Left kidney (tissue), 2 donors: Measurements from ENCODE around the gene TCEA2. TPM values are rescaled to one million over a fixed set of nuclear protein-coding genes. Genes with fewer than 3 reads are reported as not detected.
A peak's percentile ranks its signal among the peaks of the same experiment; 100 is the strongest.
"Not testable (repeated sequence)": the region's sequence is repeated elsewhere in the genome, so short reads cannot be mapped to it uniquely, and the experiment has no call there.

Experiments used
- DNase-seq: peaks from one replicate; pipeline ENCODE4 v3.0.0-alpha.2; 2013
- polyA plus RNA-seq: library from polyadenylated mRNA; unstranded; fragments of 120-200 nt; gene quantifications from one replicate; pipeline ENCODE4 v1.2.1, GENCODE V29; 2013; ENCODE audit not compliant: insufficient read length

Gene TCEA2
- polyA plus RNA-seq, 1 donor, result 74.7 TPM

DNA sequence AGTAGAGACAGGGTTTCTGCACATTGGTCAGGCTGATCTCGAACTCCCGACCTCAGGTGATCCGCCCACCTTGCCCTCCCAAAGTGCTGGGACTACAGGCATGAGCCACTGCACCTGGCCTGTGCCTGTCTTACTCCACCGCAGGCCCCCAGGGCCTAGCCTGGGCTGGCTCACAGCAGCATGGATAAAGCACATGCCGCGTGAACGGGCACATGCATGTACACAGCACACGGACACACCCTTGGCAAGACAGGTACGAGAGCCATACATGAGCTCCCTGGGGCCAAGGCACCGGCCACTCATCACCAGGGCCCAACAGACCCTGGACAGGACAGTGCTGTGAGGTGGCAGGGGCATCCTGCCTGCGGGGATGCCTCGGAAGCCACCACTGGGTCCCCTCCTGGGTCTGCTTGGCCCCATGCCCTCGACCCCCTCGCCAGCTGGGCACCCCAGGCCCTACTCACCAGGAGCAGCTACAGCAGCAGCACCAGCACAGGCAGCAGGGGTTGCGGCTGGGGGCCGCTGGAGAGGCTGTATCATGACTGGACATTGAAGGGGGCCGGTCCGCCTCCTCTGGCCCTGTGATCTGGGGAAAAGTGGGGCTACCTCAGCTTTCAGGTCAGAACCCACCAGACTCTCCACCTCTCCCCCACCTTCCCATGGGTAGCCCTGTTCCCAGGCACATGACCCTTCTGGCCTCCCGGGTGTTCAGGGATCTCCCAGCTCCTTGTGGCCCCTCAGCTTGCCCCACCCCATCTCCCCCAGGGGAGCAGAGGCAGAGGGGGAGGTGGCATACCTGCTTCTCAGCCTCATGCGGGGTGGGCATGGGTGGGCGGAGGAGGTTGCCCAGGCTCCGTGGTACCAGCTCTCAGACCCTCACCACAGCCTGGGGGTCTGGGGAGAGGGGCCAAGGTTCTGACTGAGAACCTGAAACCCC is 13.3 kb downstream of the TCEA2 start:
- DNase-seq, result no peak

DNA sequence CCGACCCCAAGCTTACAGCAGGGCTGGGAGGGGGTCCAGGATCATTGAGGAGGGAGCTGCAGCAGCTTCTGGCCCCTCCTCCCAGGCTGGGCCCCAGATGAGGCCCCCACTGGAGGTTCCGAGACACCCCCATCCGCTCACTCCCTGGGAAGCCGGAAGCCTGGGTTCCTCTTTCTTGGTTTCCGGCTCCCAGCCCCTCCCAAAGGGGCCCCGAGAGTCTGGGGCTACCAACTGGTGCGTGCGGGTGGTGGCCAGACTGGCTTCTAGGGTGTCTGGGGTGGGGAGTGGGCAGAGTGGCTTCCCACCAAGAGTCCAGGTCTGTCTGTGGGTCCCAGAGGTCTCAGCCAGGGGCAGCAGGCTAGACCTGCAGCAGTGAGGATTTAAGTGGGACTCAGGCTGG is 14.1 kb downstream of the TCEA2 start:
- DNase-seq, result no peak

DNA sequence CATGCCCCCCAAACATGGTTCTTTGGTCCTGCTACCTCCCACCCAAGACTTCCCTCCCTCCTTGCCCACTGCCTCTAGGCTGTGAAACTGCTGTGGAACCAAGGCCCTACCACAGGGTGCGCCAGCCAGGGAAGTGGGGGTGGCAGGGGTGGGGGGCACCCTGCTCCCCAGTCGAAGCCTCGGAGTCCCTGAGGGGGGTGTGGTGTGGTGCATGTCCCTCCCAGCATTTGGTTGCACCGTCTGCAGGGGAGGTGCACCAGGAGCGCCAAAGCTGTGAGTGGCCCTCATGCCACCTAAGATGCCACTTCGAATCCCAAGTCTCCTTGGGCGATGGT is 14.5 kb downstream of the TCEA2 start:
- no peak for DNase-seq

DNA sequence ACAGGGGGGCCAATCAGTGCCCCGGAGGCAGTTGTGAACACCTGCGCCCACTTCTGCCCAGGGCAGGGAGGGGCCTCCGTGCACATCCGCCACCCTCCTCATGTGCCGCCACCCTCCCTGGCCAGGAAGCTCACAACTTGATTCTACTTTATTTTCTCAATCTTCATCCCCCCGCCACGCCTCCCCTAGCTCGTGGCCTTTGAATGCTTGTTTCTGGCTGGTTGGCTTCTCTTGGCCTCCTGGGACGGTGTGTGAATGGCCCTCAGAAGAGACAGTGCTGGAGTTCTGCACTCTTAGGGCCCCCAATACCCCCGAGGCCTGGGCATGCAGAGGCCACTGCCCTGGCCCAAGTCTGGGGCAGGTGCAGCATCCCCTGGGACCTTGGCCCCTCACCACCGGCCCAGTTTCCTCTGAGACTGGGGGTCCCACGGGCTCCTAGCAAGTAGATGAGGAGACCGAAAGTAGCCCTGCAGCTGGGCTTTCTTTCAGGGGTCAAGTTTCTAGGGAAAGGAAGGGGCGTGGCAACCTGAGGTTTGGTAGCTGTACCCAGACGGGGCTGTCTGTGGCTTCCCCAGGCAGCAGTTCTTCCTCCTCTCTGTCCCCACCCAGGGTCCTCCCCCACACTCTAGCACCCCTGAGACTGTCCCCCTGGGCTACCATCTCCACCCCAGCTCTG is 15.0 kb downstream of the TCEA2 start:
- no peak for DNase-seq

DNA sequence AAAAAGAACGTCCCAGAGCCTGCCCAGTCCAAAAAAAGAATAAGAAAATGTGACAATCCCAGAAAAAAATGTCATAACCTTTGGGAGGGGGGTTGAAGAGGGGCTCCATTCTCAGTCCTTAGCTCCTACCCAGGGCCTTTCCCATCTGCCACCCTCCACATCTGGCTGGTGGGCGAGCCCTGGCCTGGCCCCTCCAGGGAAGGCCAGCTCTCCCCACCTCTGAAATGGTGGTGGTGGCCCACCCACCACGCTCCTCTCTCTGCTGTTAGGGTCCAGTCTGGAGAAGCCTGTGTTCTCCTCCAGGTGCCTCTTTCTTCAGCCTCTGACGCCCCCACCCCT is 15.9 kb downstream of the TCEA2 start:
- DNase-seq, result no peak

DNA sequence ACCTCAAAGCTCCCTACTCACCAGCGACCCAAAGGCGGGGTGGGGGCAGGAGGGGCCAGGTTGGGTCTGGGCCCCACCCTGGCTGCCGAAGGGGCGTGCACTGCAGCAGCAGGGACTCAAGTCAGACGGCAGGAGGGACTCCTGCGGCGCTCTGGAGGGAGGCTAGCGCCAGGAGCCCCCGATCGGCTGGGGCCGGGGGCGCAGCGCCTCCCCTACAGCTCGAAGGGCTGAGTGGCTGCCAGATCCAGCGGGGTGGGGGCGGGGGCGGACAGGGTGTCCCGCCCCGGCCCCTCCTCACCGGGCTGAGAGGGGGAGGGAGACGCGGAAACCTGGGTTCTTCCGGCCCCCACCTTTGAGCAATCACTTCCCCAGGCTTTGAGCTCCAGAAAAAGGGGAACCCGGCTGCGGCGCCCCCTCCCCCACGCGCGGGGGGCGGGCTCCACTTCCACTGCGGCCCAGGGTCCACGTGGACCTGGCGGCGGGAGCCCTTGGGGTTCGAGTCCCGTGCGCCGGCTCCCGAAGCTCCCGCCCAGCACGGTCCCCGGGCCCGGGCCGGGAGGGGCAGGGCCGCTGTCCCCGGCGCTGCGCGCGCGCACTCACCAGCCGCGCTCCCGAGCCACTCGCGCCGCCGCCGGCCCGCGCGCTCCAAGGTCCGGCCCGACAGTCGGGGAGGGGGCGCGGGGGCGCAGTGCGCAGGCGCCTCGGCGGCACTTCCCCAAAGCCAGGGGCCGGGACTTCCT is 16.4 kb downstream of the TCEA2 start, which contains the start of gene RGS19:
Gene RGS19 (minus strand): TSS at position 246 of the 740 bp plus-strand sequence. CDS start 2,632 bp downstream, outside the sequence.
- DNase-seq, result peak; percentile 70

DNA sequence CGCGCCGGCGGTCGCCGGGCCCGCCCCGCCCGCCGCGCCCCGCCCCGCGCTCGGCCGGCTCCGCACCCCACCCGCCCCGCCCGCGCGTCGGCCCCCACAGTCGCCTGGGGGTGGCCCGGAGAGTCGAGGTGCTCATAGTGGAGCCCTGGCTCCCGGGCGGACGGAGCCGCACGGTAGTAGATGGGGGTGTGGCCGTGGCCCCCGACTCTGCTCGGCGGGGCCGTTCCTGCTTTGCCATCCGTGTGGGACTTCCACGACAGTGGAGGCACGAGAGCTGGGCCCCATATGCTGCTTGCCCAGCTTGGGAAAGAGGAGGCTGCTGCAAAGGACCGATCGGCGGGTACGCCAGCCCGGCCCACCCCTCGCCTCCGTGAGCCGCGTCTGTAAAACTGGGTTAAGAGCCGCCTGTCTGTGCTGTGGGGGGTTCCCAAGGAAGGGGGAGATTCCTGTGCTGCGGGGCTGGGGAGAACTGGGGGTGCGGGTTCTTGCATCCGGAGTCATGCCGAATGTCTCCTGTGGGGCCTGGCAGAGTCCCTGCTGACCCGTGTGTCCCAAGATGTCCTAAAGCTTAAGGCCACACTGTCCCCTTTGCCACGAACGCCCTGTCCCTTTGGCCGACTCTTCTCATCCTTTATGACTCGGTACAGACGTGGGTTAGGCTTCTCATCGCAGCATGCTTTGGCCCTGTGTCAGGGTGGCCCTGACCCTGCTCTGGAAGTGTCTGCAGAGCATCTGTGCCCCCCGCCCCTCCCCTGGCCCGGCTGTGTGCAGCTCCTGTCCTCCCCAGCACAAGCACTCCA is 17.2 kb downstream of the TCEA2 start, which contains the start of gene OPRL1:
Gene OPRL1 (plus strand): TSS at position 70 of the 800 bp plus-strand sequence. CDS start 12,639 bp downstream, outside the sequence.
- DNase-seq, result no peak

DNA sequence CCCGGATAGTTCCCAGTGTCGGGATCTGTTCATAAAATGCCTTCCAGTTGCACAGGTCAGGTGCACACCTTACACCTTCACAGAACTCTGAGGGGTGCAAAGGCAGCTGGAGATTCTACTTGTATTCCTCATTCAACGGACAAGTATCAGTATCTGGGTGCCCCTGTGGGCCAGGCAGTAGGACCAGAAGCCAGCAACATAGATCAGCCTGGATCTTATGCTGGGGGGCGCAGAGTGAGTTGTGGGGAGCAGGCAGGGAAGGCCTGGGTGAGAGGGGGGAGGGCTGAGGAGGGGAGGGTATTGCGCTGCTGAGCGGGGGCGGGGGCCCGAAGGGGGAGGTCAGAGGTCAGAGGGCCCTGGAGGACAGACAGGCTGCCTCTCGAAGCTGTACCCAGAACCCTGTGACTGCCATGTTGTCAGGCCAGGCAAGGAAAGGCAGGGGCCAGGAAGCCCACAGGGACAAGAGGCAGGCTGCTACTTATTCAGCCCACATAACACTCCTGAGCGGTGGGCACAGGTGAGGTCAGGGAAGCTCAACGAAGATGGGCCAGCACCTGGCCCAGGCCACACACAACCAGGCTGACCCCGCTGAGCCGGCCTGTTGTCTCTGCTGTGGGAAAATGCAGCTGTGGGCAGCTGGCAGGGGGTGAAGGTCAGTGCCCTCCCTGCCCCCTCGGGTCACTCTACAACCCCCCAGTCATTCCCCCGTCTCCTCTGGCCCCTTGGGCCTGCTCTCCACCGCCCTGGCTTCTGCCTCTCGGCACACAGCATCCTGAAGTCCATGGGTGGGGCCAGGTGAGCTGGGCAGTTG is 18.0 kb downstream of the TCEA2 start:
- DNase-seq, result no peak

DNA sequence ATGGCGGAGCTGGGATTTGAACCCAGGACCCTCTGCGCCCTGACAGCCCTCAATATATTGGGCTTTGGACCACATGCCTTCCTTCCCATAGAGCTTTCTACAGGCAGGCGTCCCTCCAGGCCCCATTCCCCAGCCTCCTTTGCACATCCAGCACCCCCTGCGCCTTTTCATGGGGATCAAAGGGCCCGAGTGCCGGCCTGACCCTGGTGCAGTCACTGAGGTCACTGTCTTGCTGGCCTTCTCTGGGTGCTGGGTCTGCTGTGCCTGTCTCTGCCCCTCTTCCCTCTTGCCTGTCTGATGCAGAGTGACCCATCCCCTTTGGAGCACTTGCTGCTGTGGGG is 18.6 kb downstream of the TCEA2 start:
- no peak for DNase-seq

DNA sequence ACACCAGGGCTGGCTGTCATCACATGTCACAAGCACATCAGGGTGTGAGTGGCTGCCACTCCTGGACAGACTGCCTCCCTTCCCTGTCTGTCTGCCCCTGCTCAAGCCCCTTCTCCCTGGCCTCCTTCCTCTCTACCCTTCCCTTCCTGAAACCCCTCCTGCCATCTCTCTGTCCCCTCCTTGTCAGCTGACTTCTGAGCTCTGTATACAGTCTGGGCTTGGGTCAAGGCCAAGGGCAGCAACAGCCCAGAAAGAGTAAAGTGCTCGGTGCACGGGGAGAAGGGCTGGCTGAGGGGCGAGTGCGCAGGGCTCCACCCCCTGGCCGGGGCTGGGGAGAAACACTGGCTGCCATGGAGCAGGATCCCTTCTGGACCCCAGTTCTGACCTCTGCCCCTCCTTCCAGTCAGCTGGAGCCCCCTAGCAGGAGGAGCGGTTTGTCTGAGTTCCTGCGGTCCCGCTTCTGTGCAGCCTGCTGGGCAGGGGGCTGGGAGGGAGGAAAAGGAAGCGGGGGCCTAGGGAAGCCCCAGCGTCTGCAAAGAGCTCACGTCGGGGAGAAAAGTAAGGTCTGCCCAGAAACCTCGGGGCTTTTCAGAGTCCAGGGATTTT is 19.2 kb downstream of the TCEA2 start:
- DNase-seq, result no peak

DNA sequence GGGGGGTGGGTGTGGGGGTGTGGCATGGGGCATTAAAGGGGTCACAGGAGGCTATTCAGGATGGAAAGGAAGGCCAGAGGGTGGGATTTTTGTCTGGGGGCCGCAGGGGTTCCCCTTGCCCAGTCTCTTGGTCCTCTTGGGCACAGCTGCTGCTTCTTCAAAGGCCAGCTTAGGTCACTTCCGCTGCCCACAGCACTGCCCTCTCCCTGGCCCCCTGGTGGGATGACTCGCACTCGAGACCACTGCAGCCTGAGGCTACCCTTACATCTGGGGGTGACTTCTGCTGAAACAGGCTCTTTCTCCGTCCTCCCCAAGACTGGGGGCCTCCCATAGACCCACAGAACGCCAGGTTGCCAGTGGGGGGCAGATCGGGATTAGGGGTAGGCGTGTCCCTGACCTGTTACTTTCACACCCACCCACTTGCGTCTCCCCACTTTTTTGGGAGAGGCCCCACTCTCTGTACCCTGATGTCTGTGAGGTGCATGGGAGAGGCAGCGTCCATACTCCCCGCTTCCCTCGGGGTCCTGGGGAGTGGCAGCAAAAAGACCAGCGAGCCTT is 19.9 kb downstream of the TCEA2 start:
- no peak for DNase-seq

DNA sequence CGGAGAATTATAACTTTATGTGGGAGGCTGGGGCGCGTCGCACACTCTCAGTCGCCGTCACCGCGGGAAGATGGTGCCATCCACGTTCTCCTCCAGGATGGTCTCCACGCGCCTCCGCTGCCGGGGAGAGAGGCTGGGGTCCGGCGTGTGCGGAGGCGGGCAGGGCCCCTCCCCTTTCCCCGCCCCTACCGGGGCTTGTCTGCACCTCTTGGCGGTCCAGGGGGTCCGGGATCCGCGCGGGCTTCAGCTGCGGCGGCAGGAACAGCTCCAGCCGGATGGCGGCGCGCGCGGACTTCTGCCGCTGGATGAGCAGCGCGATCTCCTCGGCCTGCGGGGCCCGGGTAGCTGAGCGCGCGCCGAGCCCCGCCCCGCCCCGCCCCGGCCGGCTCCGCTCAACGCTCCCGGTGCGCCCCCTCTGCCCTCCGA is 20.4 kb downstream of the TCEA2 start:
- no peak for DNase-seq

DNA sequence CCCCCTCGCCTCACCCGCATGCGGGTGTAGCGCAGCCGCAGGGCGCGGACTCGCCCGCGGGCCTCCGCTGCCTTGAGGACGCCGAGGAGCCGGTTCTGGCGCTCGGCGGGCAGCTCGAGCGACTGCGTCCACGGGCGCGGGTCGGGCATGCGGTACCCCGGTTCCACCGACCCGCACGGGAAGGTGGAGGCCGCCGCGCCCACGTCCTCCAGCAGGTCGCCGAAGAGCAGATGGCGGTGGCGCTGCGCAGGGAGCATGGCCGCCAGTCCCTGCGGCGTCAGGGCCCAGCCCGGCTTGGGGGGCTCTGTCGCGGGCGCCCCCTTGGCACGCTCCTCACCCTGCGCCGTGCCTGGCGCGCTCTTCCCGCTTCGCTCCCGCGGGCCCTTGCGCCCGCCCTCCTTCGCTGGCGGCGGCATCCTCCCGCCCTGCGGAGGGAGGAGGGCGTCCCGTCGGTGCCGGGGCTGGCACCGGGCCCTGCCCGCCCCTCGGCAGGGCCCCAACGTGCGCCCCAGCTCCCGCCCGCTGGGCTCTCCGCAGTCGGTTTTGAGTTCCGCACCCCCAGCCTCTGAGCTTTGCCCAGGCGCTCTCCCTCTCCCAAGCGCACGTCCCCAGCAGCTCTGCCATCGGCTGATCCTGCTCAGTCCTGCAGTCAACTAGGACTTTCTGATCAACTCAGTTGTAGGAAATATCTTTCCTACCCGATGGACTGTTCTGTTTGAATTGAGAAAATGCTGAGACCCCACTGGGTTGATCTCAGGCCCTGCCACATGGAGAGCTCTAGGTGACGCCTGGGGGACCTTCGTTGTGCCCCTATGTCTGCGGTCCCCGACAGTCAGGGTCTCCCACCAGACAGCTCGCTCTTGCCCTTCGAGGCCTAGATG is 21.0 kb downstream of the TCEA2 start, which contains the start of gene LKAAEAR1:
Gene LKAAEAR1 (minus strand): TSS at position 595 of the 881 bp plus-strand sequence. CDS start 179 bp downstream, at position 416.
- no peak for DNase-seq

DNA sequence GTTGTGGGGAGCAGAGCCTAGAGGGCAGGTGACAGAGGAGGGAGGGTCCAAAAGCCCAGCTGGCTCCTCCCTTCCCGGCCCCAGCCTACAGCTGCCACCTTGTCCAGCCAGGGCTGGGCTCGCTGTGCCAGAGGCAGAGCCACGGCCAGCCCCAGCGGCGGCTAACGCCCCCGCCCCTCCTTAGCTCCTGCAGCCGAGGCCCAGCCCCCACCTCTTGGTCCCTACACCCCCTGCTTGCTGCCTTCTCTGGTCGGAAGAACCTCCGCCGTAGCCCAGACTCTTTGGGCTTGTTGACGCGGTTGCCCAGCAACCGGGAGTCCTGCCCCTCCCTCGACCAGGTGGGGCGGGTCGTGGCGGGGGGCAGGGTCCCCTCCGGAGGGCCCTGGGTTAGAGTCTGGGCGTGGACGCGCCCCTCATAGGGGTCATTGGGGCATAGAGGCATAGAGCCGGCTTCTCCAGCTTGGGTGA is 21.7 kb downstream of the TCEA2 start:
- no peak for DNase-seq

DNA sequence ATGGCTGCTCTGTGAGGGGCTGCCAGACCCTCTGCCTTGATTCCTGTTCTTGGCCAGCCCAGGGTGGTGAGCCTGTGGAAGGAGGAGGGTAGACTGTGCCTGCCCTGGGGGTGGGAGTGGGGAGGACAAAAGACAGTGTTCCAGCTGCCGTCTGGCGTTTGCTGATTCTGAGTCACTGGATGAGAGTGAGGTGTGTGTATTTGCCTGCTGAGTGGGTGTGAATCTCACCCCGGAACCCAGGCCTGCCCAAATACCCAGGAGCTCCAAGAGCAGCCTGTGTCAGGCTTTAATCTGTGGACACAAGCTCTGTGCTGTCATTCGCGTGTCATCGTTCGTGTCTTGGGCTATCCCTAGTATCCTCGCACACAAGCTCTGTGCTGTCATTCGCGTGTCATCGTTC is 23.8 kb downstream of the TCEA2 start:
- no peak for DNase-seq

DNA sequence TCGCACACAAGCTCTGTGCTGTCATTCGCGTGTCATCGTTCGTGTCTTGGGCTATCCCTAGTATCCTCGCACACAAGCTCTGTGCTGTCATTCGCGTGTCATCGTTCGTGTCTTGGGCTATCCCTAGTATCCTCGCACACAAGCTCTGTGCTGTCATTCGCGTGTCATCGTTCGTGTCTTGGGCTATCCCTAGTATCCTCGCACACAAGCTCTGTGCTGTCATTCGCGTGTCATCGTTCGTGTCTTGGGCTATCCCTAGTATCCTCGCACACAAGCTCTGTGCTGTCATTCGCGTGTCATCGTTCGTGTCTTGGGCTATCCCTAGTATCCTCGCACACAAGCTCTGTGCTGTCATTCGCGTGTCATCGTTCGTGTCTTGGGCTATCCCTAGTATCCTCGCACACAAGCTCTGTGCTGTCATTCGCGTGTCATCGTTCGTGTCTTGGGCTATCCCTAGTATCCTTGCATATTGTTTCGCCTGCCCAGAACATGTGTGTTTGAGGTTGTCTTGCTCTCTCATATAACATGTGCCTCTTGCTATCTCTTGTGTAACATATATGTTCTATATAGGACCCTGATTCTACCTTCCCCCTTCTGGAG is 24.3 kb downstream of the TCEA2 start:
- DNase-seq, result not testable (repeated sequence)

DNA sequence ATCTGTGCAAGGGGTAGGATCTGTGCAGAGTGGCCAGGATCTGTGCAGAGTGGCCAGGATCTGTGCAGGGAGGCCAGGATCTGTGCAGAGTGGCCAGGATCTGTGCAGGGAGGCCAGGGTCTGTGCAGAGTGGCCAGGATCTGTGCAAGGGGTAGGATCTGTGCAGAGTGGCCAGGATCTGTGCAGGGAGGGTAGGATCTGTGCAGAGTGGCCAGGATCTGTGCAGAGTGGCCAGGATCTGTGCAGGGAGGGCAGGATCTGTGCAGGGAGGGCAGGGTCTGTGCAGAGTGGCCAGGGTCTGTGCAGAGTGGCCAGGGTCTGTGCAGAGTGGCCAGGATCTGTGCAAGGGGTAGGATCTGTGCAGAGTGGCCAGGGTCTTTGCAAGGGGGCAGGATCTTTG is 25.6 kb downstream of the TCEA2 start:
- DNase-seq, result not testable (repeated sequence)

DNA sequence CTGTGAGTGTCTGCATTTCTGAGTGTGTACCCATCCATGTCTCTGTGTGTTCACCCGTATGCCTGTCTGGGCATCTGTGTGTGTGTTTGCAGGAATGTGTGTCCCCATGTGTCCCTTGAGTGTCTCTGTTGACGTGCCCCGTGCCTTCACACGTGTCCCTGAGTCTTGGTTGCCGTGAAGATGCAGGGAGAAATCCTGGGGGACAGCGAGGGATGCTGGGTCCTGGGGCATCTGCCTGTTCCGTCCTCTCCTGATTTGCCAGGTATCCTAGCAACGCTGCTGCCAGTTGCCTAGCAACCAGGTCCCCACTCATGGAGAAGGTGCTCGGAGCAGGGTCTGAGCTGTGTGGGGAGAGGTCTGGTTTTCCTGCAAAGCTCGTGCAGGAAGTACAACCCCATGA is 27.2 kb downstream of the TCEA2 start:
- DNase-seq, result no peak
